ENCODE results near the gene VGLL1. TPM values are rescaled to one million over a fixed set of nuclear protein-coding genes. Genes with fewer than 3 reads are reported as not detected.

Gene VGLL1
- total and polyA plus RNA-seq, 2 experiments from 2014 or later = not detected

DNA sequence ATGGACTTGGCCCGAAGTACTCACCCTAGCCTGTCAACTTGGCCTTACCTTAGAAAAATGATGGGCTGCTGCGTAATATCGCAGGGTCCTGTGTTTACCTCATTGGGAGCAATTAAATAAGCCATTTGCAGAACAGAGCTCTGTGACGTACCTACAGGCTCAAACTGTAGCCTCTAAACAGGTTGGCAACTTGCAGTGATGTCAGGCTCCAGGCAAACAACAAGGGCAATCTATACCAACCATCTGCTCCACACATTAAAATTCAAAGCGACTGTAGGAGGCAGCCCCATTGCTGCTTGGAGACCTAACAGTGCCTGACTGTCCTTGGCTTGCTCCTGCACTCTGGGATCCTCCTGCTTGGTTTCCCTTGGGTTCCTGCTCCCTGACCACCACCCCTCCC lies 17.2 kb downstream of the VGLL1 start:
- TF ChIP-seq STAT1 (IDR thresholded peaks at IDR 0.05; ENCODE audit: unreplicated experiment) = no peak
- no peak for TF ChIP-seq EZH2 (IDR thresholded peaks at IDR 0.05; ENCODE audit: low read depth, unreplicated experiment)
- TF ChIP-seq REST (IDR thresholded peaks at IDR 0.05; ENCODE audit: unreplicated experiment) = no peak
- TF ChIP-seq JUNB (IDR thresholded peaks at IDR 0.05; ENCODE audit: unreplicated experiment) = no peak
- TF ChIP-seq EZH2phosphoT487 (IDR thresholded peaks at IDR 0.05; ENCODE audit: unreplicated experiment) = no peak
- TF ChIP-seq NANOG (IDR thresholded peaks at IDR 0.05; ENCODE audit: borderline replicate concordance) = no peak
- TF ChIP-seq, protein P1, sequence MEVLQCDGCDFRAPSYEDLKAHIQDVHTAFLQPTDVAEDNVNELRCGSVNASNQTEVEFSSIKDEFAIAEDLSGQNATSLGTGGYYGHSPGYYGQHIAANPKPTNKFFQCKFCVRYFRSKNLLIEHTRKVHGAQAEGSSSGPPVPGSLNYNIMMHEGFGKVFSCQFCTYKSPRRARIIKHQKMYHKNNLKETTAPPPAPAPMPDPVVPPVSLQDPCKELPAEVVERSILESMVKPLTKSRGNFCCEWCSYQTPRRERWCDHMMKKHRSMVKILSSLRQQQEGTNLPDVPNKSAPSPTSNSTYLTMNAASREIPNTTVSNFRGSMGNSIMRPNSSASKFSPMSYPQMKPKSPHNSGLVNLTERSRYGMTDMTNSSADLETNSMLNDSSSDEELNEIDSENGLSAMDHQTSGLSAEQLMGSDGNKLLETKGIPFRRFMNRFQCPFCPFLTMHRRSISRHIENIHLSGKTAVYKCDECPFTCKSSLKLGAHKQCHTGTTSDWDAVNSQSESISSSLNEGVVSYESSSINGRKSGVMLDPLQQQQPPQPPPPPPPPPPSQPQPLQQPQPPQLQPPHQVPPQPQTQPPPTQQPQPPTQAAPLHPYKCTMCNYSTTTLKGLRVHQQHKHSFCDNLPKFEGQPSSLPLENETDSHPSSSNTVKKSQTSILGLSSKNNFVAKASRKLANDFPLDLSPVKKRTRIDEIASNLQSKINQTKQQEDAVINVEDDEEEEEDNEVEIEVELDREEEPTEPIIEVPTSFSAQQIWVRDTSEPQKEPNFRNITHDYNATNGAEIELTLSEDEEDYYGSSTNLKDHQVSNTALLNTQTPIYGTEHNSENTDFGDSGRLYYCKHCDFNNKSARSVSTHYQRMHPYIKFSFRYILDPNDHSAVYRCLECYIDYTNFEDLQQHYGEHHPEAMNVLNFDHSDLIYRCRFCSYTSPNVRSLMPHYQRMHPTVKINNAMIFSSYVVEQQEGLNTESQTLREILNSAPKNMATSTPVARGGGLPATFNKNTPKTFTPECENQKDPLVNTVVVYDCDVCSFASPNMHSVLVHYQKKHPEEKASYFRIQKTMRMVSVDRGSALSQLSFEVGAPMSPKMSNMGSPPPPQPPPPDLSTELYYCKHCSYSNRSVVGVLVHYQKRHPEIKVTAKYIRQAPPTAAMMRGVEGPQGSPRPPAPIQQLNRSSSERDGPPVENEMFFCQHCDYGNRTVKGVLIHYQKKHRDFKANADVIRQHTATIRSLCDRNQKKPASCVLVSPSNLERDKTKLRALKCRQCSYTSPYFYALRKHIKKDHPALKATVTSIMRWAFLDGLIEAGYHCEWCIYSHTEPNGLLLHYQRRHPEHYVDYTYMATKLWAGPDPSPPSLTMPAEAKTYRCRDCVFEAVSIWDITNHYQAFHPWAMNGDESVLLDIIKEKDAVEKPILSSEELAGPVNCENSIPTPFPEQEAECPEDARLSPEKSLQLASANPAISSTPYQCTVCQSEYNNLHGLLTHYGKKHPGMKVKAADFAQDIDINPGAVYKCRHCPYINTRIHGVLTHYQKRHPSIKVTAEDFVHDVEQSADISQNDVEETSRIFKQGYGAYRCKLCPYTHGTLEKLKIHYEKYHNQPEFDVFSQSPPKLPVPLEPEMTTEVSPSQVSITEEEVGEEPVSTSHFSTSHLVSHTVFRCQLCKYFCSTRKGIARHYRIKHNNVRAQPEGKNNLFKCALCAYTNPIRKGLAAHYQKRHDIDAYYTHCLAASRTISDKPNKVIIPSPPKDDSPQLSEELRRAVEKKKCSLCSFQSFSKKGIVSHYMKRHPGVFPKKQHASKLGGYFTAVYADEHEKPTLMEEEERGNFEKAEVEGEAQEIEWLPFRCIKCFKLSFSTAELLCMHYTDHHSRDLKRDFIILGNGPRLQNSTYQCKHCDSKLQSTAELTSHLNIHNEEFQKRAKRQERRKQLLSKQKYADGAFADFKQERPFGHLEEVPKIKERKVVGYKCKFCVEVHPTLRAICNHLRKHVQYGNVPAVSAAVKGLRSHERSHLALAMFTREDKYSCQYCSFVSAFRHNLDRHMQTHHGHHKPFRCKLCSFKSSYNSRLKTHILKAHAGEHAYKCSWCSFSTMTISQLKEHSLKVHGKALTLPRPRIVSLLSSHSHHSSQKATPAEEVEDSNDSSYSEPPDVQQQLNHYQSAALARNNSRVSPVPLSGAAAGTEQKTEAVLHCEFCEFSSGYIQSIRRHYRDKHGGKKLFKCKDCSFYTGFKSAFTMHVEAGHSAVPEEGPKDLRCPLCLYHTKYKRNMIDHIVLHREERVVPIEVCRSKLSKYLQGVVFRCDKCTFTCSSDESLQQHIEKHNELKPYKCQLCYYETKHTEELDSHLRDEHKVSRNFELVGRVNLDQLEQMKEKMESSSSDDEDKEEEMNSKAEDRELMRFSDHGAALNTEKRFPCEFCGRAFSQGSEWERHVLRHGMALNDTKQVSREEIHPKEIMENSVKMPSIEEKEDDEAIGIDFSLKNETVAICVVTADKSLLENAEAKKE (CRISPR knock-in tag; IDR thresholded peaks at IDR 0.05) = no peak
- TF ChIP-seq POLR2AphosphoS5 (IDR thresholded peaks at IDR 0.05; ENCODE audit: low read depth) = no peak
- TF ChIP-seq CREB1 (CRISPR knock-in tag; IDR thresholded peaks at IDR 0.05; ENCODE audit: low read depth) = no peak
- TF ChIP-seq CTCF (conservative IDR thresholded peaks at IDR 0.05; ENCODE audit: low read depth in 2 of 2) = no peak
- TF ChIP-seq ZNF331 (CRISPR knock-in tag; IDR thresholded peaks at IDR 0.05; ENCODE audit: low read depth) = no peak
- TF ChIP-seq, protein P2, sequence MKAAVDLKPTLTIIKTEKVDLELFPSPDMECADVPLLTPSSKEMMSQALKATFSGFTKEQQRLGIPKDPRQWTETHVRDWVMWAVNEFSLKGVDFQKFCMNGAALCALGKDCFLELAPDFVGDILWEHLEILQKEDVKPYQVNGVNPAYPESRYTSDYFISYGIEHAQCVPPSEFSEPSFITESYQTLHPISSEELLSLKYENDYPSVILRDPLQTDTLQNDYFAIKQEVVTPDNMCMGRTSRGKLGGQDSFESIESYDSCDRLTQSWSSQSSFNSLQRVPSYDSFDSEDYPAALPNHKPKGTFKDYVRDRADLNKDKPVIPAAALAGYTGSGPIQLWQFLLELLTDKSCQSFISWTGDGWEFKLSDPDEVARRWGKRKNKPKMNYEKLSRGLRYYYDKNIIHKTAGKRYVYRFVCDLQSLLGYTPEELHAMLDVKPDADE (IDR thresholded peaks at IDR 0.05) = no peak
- no peak for TF ChIP-seq ZNF114 (CRISPR knock-in tag; IDR thresholded peaks at IDR 0.05)
- Histone ChIP-seq H3K4me2 (no peak overlapping the region), H3K27me3 (ENCODE audit: insufficient read depth) (no peaks in the 10 kb centered on the region), H3K4me3 (no peak overlapping the region), H2AFZ (no peak overlapping the region), H3K9me2 (ENCODE audit: insufficient read depth) (no peaks in the 10 kb centered on the region), H3F3A (replicated peaks; ENCODE audit: low read depth) (no peaks in the 10 kb centered on the region), H3K79me2 (replicated peaks; ENCODE audit: insufficient read depth) (no peaks in the 10 kb centered on the region), H3K27ac (ENCODE audit: low read depth) (no peak overlapping the region), H3K36me3 (ENCODE audit: insufficient read depth) (no peaks in the 10 kb centered on the region), H4K20me1 (replicated peaks; ENCODE audit: insufficient read depth) (no peaks in the 10 kb centered on the region), H3K4me1 (ENCODE audit: insufficient read depth) (no peaks in the 10 kb centered on the region)
- Mint-ChIP-seq H3K36me3 (ENCODE audit: low read depth) (no peaks in the 10 kb centered on the region), H3K9me3 (no peaks in the 10 kb centered on the region), H3K27ac (no peak overlapping the region), H3K27me3 (ENCODE audit: insufficient read depth, low read depth, poor library complexity) (no peaks in the 10 kb centered on the region), H3K4me1 (no peaks in the 10 kb centered on the region), H3K4me3 (no peak overlapping the region)
- ATAC-seq (no peak), DNase-seq (ENCODE audit: low spot score) (no peak)
